IMR-90 (cell line): ENCODE measurements around the gene SORBS1. TPM values are rescaled to one million over a fixed set of nuclear protein-coding genes. Genes with fewer than 3 reads are reported as not detected.

Source experiments
- ATAC-seq: fragments of 200-7000 bp; cut with Tn5 transposase; 2 replicates; pipeline ENCODE4 v1.9.1; 2020; ENCODE audit warnings: low read depth, mild to moderate bottlenecking, moderate library complexity
- BruUV-seq: library from RNA; stranded (reverse); fragments of 400-500 nt; replicated peaks from 2 replicates; lab custom pipeline; 2021; lab: Mats Ljungman, UMichigan
- CTCF ChIA-PET: fragments of 300-600 bp; formaldehyde crosslinking; extraction: SDS; loops from one replicate; lab custom pipeline; 2021; ENCODE audit warnings: antibody characterized with exemption; lab: Yijun Ruan, JAX
- POLR2A ChIA-PET: fragments of 300-600 bp; sonication (Branson Sonifier 250); formaldehyde crosslinking; loops from one replicate; lab custom pipeline; 2022; ENCODE audit warnings: antibody characterized with exemption; ENCODE audit not compliant: unreplicated experiment; lab: Charles Lee
- DNase-seq: peaks from one replicate; pipeline ENCODE4 v3.0.0; 2013
- H2AFZ ChIP-seq: replicated peaks from 2 replicates; pipeline ENCODE3; 2013; ENCODE audit warnings: low read length, mild to moderate bottlenecking; ENCODE audit not compliant: poor library complexity
- H2AK5ac ChIP-seq: 2 replicates; pipeline ENCODE4 v1.6.1; 2013; ENCODE audit warnings: low read depth, low read length, inconsistent platforms
- H2AK9ac ChIP-seq: replicated peaks from 2 replicates; pipeline ENCODE3; 2013; ENCODE audit warnings: mild to moderate bottlenecking, low read depth, low read length, moderate library complexity; ENCODE audit not compliant: poor library complexity
- H2BK120ac ChIP-seq: 2 replicates; pipeline ENCODE4 v1.6.1; 2013; ENCODE audit warnings: low read depth, low read length, inconsistent platforms
- H2BK15ac ChIP-seq: 3 replicates; pipeline ENCODE4 v1.6.1; 2013; ENCODE audit warnings: low read depth, low read length, inconsistent platforms
- H2BK20ac ChIP-seq: 2 replicates; pipeline ENCODE4 v1.6.1; 2013; ENCODE audit warnings: low read depth, mild to moderate bottlenecking, inconsistent platforms, low read length, moderate library complexity
- H2BK5ac ChIP-seq: 2 replicates; pipeline ENCODE4 v1.6.1; 2013; ENCODE audit warnings: mild to moderate bottlenecking, low read depth, low read length, inconsistent platforms; ENCODE audit not compliant: poor library complexity, severe bottlenecking
- H3K14ac ChIP-seq: replicated peaks from 2 replicates; pipeline ENCODE4 v1.6.1; 2013; ENCODE audit warnings: low read depth, low read length, inconsistent platforms
- H3K18ac ChIP-seq: 2 replicates; pipeline ENCODE4 v1.6.1; 2013; ENCODE audit warnings: low read depth, low read length, control low read depth
- H3K23ac ChIP-seq: 2 replicates; pipeline ENCODE4 v1.6.1; 2013; ENCODE audit warnings: low read depth, low read length, inconsistent platforms
- H3K27ac ChIP-seq: 2 replicates; pipeline ENCODE4 v1.5.1; 2013; ENCODE audit warnings: mild to moderate bottlenecking, control low read depth, low read length; ENCODE audit not compliant: insufficient read depth
- H3K27me3 ChIP-seq: 2 replicates; pipeline ENCODE4 v1.6.1; 2013; ENCODE audit warnings: low read length; ENCODE audit not compliant: control insufficient read depth, insufficient read depth
- H3K36me3 ChIP-seq: 2 replicates; pipeline ENCODE4 v1.6.1; 2013; ENCODE audit warnings: low read length, mixed read lengths; ENCODE audit not compliant: control insufficient read depth, insufficient read depth
- H3K4ac ChIP-seq: 2 replicates; pipeline ENCODE4 v1.6.1; 2013; ENCODE audit warnings: low read depth, low read length, inconsistent platforms
- H3K4me1 ChIP-seq: 2 replicates; pipeline ENCODE4 v1.6.1; 2013; ENCODE audit warnings: low read length, mixed read lengths; ENCODE audit not compliant: control insufficient read depth, insufficient read depth
- H3K4me2 ChIP-seq: 2 replicates; pipeline ENCODE4 v1.6.1; 2013; ENCODE audit warnings: low read depth, mild to moderate bottlenecking, control low read depth, low read length, moderate library complexity
- H3K4me3 ChIP-seq: 2 replicates; pipeline ENCODE4 v1.5.1; 2013; ENCODE audit warnings: low read depth, mild to moderate bottlenecking, control low read depth, low read length, moderate library complexity; ENCODE audit not compliant: insufficient read depth
- H3K56ac ChIP-seq: 2 replicates; pipeline ENCODE4 v1.6.1; 2013; ENCODE audit warnings: low read length, inconsistent platforms; ENCODE audit not compliant: insufficient read depth; ENCODE audit errors: extremely low read depth
- H3K79me1 ChIP-seq, 2 experiments: 2 replicates each; pipeline ENCODE4 v1.6.1; 2013; ENCODE audit warnings: low read length in 2 of 2, inconsistent platforms in 1 of 2, low read depth in 1 of 2
- H3K9ac ChIP-seq: 2 replicates; pipeline ENCODE4 v1.6.1; 2013; ENCODE audit warnings: low read depth, low read length, control low read depth
- H3K9me1 ChIP-seq: 2 replicates; pipeline ENCODE4 v1.6.1; 2013; ENCODE audit warnings: low read length, inconsistent platforms; ENCODE audit not compliant: insufficient read depth
- H3K9me3 ChIP-seq: 2 replicates; pipeline ENCODE4 v1.6.1; 2013; ENCODE audit warnings: low read length; ENCODE audit not compliant: control insufficient read depth, insufficient read depth
- H4K20me1 ChIP-seq: 2 replicates; pipeline ENCODE4 v1.6.1; 2013; ENCODE audit warnings: low read length, inconsistent platforms; ENCODE audit not compliant: insufficient read depth
- H4K5ac ChIP-seq: 2 replicates; pipeline ENCODE4 v1.6.1; 2013; ENCODE audit warnings: mild to moderate bottlenecking, low read depth, low read length, control low read depth
- H4K8ac ChIP-seq, 2 experiments: 2 replicates each; pipeline ENCODE4 v1.6.1; 2013; ENCODE audit warnings: low read depth in 2 of 2, low read length in 2 of 2, control low read depth in 1 of 2, inconsistent platforms in 1 of 2
- H4K91ac ChIP-seq: 2 replicates; pipeline ENCODE4 v1.6.1; 2013; ENCODE audit warnings: low read depth, low read length, inconsistent platforms; ENCODE audit not compliant: insufficient read depth
- BHLHE40 ChIP-seq: fragments of 150-350 bp; IDR thresholded peaks from 2 replicates; pipeline ENCODE4 v1.6.1; 2016; ENCODE audit warnings: mild to moderate bottlenecking, low read depth, low read length
- CEBPB ChIP-seq: IDR thresholded peaks from 2 replicates; pipeline ENCODE4 v1.6.1; 2012; ENCODE audit warnings: low read depth, low read length, improper control_type of control experiment
- CHD1 ChIP-seq: IDR thresholded peaks from 2 replicates; pipeline ENCODE4 v1.6.1; 2012; ENCODE audit warnings: low read depth, low read length, improper control_type of control experiment
- FOS ChIP-seq: fragments of 150-350 bp; IDR thresholded peaks from 2 replicates; pipeline ENCODE4 v1.6.1; 2016; ENCODE audit warnings: low read depth, low read length
- MAFK ChIP-seq: IDR thresholded peaks from 2 replicates; pipeline ENCODE4 v1.6.1; 2012; ENCODE audit warnings: low read depth, low read length, improper control_type of control experiment
- MAZ ChIP-seq: IDR thresholded peaks from 2 replicates; pipeline ENCODE4 v1.6.1; 2012; ENCODE audit warnings: low read depth, mild to moderate bottlenecking, low read length, improper control_type of control experiment, moderate library complexity, borderline replicate concordance
- MXI1 ChIP-seq: IDR thresholded peaks from 2 replicates; pipeline ENCODE4 v1.6.1; 2012; ENCODE audit warnings: low read depth, mild to moderate bottlenecking, low read length, moderate library complexity, borderline replicate concordance
- NFE2L2 ChIP-seq: fragments of 150-350 bp; IDR thresholded peaks from 2 replicates; pipeline ENCODE4 v1.6.1; 2016; ENCODE audit warnings: low read depth, mild to moderate bottlenecking, low read length
- POLR2A ChIP-seq: IDR thresholded peaks from 2 replicates; pipeline ENCODE4 v1.6.1; 2012; ENCODE audit warnings: mild to moderate bottlenecking, low read depth, low read length
- RAD21 ChIP-seq: IDR thresholded peaks from 2 replicates; pipeline ENCODE4 v1.6.1; 2012; ENCODE audit warnings: low read length, improper control_type of control experiment
- RCOR1 ChIP-seq: IDR thresholded peaks from 2 replicates; pipeline ENCODE4 v1.6.1; 2012; ENCODE audit warnings: mild to moderate bottlenecking, low read length, improper control_type of control experiment; ENCODE audit not compliant: insufficient replicate concordance
- RFX5 ChIP-seq: IDR thresholded peaks from 2 replicates; pipeline ENCODE4 v1.8.0; 2012; ENCODE audit warnings: low read depth, mild to moderate bottlenecking, low read length, moderate library complexity
- SMC3 ChIP-seq: fragments of 150-350 bp; IDR thresholded peaks from 2 replicates; pipeline ENCODE4 v1.6.1; 2016; ENCODE audit warnings: low read depth, mild to moderate bottlenecking, antibody characterized with exemption, low read length, moderate library complexity
- USF2 ChIP-seq: fragments of 150-350 bp; IDR thresholded peaks from 2 replicates; pipeline ENCODE4 v1.6.1; 2017; ENCODE audit warnings: mild to moderate bottlenecking, antibody characterized with exemption, low read length, low read depth
- WGBS, 2 experiments: methylation state at CpG; one replicate each; pipeline versions ENCODE4 v1.1.5 to v1.1.7; 2013; ENCODE audit warnings: missing lambda C conversion rate in 2 of 2; ENCODE audit not compliant: insufficient read length in 1 of 2; ENCODE audit errors: extremely low coverage in 2 of 2; 5-methylcytosine and 5-hydroxymethylcytosine counted together
- dilution Hi-C: fragments of 300-500 bp; cut with HindIII; formaldehyde crosslinking; loops from one replicate; pipeline ENCODE4 v1.14.3; 2018; ENCODE audit warnings: low sequenced_read_pairs; ENCODE audit not compliant: unreplicated experiment
- in situ Hi-C: fragments of 300-500 bp; cut with MboI; formaldehyde crosslinking; loops from 3 replicates; pipeline ENCODE4 v1.14.3; 2019; ENCODE audit warnings: low sequenced_read_pairs, inconsistent platforms, mixed read lengths
- intact Hi-C: fragments of 100-400 bp; cut with micrococcal nuclease; formaldehyde crosslinking; loops from 2 replicates; pipeline ENCODE4 v1.10.0; 2022
- polyA plus RNA-seq, 3 experiments: library from polyadenylated mRNA; depleted of rRNA; stranded (reverse); fragments of >200 nt; gene quantifications; 2 replicates each; pipeline ENCODE4 v1.2.3, GENCODE V29; 2012; ENCODE audit warnings: low replicate concordance in 1 of 3
- total RNA-seq: library from RNA; depleted of rRNA; stranded (reverse); fragments of >200 nt; gene quantifications from 2 replicates; pipeline ENCODE4 v1.2.3, GENCODE V29; 2012
- TF ChIP-seq, protein P1 (sequence below): fragments of 150-350 bp; IDR thresholded peaks from 2 replicates; pipeline ENCODE4 v1.6.1; 2016; ENCODE audit warnings: low read depth, mild to moderate bottlenecking, low read length, moderate library complexity, borderline replicate concordance
- TF ChIP-seq, protein P2 (sequence below): conservative IDR thresholded peaks from 2 replicates; pipeline ENCODE4 v1.5.1; 2012; ENCODE audit warnings: mild to moderate bottlenecking, low read depth, low read length, improper control_type of control experiment

SORBS1 gene
- total and polyA plus RNA-seq, 2 of the 4 experiments (the other 2 are of a cell fraction) = 0.18 to 0.32 TPM

DNA sequence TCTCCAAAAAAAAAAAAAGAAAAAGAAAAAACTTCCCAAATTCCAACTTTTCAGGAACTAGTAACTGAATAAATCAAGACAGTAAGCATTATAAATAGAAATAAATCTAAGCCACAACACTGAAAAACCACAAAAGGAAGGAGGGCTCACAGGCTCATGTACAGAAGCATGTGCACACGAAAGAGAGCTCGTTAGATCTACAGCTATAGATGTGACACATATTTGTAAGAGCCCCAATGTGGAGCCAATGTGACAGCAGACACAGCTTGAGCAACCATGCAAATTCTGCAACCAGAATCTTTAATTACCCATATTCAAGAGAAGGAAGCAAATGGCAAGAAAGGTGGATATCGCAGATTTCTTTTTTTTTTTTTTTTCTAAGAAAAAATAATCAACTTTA lies 94.7 kb downstream of the SORBS1 start:
- dilution Hi-C loops = no loop called here
- no peaks in the 10 kb centered on the region for H4K20me1 ChIP-seq
- H2BK120ac ChIP-seq = no peak overlapping the region
- H3K18ac ChIP-seq = no peak overlapping the region
- H3K4me2 ChIP-seq = no peak overlapping the region
- in situ Hi-C loops = no loop called here
- no peak overlapping the region for H3K56ac ChIP-seq
- no peaks in the 10 kb centered on the region for H3K36me3 ChIP-seq
- H3K14ac ChIP-seq = no peak overlapping the region
- no peak overlapping the region for H2AK5ac ChIP-seq
- no peaks in the 10 kb centered on the region for H3K79me1 ChIP-seq
- no TSS peak for BruUV-seq
- H2BK5ac ChIP-seq = no peak overlapping the region
- peaks cover 2% of the 10 kb centered on the region for H3K27me3 ChIP-seq
- no peak overlapping the region for H3K27ac ChIP-seq
- CTCF ChIA-PET = interaction anchor here (0.6 kb wide), 1 partner anchor 11 kb away, joined by 6 read pairs; no protein-coding TSS in a partner anchor
- ATAC-seq (no peak), DNase-seq (no peak)
- no peak overlapping the region for H2AFZ ChIP-seq
- no CpG with 5 or more reads among the region's 3 CpGs for WGBS, 2 experiments
- POLR2A ChIA-PET = no interaction called here
- H4K91ac ChIP-seq = no peak overlapping the region
- no peak overlapping the region for H3K23ac ChIP-seq
- no peaks in the 10 kb centered on the region for H3K9me1 ChIP-seq
- TF ChIP-seq, protein P1, sequence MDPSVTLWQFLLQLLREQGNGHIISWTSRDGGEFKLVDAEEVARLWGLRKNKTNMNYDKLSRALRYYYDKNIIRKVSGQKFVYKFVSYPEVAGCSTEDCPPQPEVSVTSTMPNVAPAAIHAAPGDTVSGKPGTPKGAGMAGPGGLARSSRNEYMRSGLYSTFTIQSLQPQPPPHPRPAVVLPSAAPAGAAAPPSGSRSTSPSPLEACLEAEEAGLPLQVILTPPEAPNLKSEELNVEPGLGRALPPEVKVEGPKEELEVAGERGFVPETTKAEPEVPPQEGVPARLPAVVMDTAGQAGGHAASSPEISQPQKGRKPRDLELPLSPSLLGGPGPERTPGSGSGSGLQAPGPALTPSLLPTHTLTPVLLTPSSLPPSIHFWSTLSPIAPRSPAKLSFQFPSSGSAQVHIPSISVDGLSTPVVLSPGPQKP = no peak
- no peak for TF ChIP-seq MAFK
- no peak for TF ChIP-seq RFX5
- no peak for TF ChIP-seq NFE2L2
- TF ChIP-seq, protein P2, sequence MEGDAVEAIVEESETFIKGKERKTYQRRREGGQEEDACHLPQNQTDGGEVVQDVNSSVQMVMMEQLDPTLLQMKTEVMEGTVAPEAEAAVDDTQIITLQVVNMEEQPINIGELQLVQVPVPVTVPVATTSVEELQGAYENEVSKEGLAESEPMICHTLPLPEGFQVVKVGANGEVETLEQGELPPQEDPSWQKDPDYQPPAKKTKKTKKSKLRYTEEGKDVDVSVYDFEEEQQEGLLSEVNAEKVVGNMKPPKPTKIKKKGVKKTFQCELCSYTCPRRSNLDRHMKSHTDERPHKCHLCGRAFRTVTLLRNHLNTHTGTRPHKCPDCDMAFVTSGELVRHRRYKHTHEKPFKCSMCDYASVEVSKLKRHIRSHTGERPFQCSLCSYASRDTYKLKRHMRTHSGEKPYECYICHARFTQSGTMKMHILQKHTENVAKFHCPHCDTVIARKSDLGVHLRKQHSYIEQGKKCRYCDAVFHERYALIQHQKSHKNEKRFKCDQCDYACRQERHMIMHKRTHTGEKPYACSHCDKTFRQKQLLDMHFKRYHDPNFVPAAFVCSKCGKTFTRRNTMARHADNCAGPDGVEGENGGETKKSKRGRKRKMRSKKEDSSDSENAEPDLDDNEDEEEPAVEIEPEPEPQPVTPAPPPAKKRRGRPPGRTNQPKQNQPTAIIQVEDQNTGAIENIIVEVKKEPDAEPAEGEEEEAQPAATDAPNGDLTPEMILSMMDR = no peak
- no peak for TF ChIP-seq BHLHE40
- no peak for TF ChIP-seq MAZ
- no peak for TF ChIP-seq RAD21
- no peak for TF ChIP-seq RCOR1
- no peak for TF ChIP-seq CHD1
- no peak for TF ChIP-seq SMC3
- TF ChIP-seq POLR2A = no peak
- TF ChIP-seq USF2 = no peak
- TF ChIP-seq MXI1 = no peak
- TF ChIP-seq FOS = no peak
- no peak for TF ChIP-seq CEBPB
- H3K4me1 ChIP-seq = no peaks in the 10 kb centered on the region
- H3K4ac ChIP-seq = no peak overlapping the region
- H2BK15ac ChIP-seq = no peak overlapping the region
- H4K8ac ChIP-seq = no peak overlapping the region
- no peak overlapping the region for H2BK20ac ChIP-seq
- no peak overlapping the region for H2AK9ac ChIP-seq
- H3K9me3 ChIP-seq = no peaks in the 10 kb centered on the region
- H3K4me3 ChIP-seq = no peak overlapping the region
- no peak overlapping the region for H4K5ac ChIP-seq
- intact Hi-C loops = no loop called here
- no peak overlapping the region for H3K9ac ChIP-seq
